HFFc6 (cell line): ENCODE data around the gene LPCAT3. TPM values are rescaled to one million over a fixed set of nuclear protein-coding genes. Genes with fewer than 3 reads are reported as not detected.

Source experiments
- DNase-seq: peaks from one replicate; pipeline ENCODE4 v3.0.0-alpha.2; 2018
- H3K27ac Mint-ChIP-seq: 2 replicates; pipeline ENCODE4 v1.8.0; 2020; ENCODE audit warnings: mild to moderate bottlenecking, mixed read lengths
- H3K27me3 Mint-ChIP-seq: 2 replicates; pipeline ENCODE4 v1.8.0; 2021; ENCODE audit warnings: mild to moderate bottlenecking, moderate library complexity, mixed read lengths; ENCODE audit not compliant: insufficient read depth
- H3K36me3 Mint-ChIP-seq: 2 replicates; pipeline ENCODE4 v1.8.0; 2021; ENCODE audit warnings: low read depth, mixed read lengths
- H3K4me1 Mint-ChIP-seq: 2 replicates; pipeline ENCODE4 v1.8.0; 2020; ENCODE audit warnings: low read depth, mixed read lengths
- H3K4me3 Mint-ChIP-seq: 2 replicates; pipeline ENCODE4 v1.8.0; 2020; ENCODE audit warnings: mild to moderate bottlenecking, moderate library complexity, mixed read lengths
- H3K9me3 Mint-ChIP-seq: 2 replicates; pipeline ENCODE4 v1.8.0; 2020; ENCODE audit warnings: mild to moderate bottlenecking, mixed read lengths
- CTCF ChIP-seq: fragments of 200-600 bp; sonication (generic); IDR thresholded peaks from 2 replicates; pipeline ENCODE4 v1.5.0; 2021; ENCODE audit warnings: antibody characterized with exemption, mild to moderate bottlenecking
- long read RNA-seq: library from polyadenylated mRNA; unstranded; transcript quantifications from one replicate; pipeline ENCODE4 v2.0.0, GENCODE V29; 2019
- total RNA-seq, 6 experiments: library from RNA; stranded (reverse); fragmentation: NEBNext Ultra II Directional; extraction: Animal tissue kit (Norgen Biotek cat#: 25700); gene quantifications; 2 replicates in 1 of 6; 3 replicates in 5 of 6; pipeline ENCODE4 v1.2.3, GENCODE V29; 2021

LPCAT3 gene, protein sequence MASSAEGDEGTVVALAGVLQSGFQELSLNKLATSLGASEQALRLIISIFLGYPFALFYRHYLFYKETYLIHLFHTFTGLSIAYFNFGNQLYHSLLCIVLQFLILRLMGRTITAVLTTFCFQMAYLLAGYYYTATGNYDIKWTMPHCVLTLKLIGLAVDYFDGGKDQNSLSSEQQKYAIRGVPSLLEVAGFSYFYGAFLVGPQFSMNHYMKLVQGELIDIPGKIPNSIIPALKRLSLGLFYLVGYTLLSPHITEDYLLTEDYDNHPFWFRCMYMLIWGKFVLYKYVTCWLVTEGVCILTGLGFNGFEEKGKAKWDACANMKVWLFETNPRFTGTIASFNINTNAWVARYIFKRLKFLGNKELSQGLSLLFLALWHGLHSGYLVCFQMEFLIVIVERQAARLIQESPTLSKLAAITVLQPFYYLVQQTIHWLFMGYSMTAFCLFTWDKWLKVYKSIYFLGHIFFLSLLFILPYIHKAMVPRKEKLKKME
- total RNA-seq = 10 to 100 TPM; 17.4 to 28.4 (median 21.6) TPM
- long read RNA-seq, transcript LPCAT3-201 (13 exons, 2,268 nt) = major isoform, 19 of 24 reads
- long read RNA-seq, partial matches to known transcripts = 0 of 24 reads
- long read RNA-seq, other reads (novel, unspliced or antisense) = 5 of 24 reads

DNA sequence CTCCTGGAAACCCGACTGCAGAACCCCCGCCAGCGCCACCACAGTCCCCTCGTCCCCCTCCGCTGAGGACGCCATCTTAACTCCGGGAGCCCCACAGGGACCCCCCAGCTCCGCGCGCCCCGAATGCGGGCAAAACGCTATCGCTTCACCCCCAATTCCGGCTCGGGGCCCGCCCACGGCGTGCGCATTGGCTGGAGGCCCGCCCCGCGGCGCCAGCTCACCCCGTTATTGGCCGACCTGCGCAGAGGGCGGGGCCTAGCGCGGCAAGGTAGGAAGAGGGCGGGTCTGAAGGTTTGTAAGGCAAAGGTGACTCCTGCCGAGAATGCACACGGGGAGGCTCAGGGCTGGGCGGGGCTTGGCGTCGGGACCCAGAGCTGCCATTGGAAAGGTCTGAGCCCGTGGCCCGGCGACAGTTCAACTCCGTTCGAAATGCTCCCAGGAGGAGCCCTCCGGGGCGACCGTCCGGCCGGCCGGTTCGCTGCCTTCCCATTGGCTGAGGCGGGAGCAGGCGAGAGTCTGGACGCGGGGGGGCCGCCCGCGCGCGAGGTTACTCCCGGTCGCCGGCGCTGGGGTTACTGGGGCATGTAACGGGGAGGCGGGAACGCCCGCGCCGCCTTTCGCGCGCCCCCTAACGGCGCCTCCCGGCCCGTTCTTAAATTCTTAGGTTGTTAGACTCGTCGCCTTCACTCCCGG lies at the start of gene LPCAT3:
LPCAT3 (minus strand) TSS at position 127 of the 693 bp plus-strand sequence; CDS start at position 75, 52 bp downstream.
- Mint-ChIP-seq H3K27ac (peak within 1 kb of the TSS; percentile 58), H3K4me3 (peak within 1 kb of the TSS; percentile 91), H3K27me3 (peaks cover 2% of the 10 kb centered on the region; the same call in 1 of the 2 replicates), H3K9me3 (no peaks in the 10 kb centered on the region), H3K4me1 (peaks cover 26% of the 10 kb centered on the region), H3K36me3 (no peaks in the 10 kb centered on the region)
- DNase-seq = peak; percentile 89
- peak; percentile 92 for TF ChIP-seq CTCF

- Mint-ChIP-seq H3K4me3 (no peak overlapping the region), H3K36me3 (peaks cover 7% of the 10 kb centered on the region; the same call in 1 of the 2 replicates), H3K27me3 (peaks cover 5% of the 10 kb centered on the region), H3K27ac (no peak overlapping the region), H3K4me1 (peaks cover 11% of the 10 kb centered on the region), H3K9me3 (no peaks in the 10 kb centered on the region)
- DNase-seq = no peak
- no peak for TF ChIP-seq CTCF
These were observed 48.8 kb upstream of the LPCAT3 start for GRCh38 chr12:7067096-7067495.

GRCh38 chr12:7066596-7066995 lies 48.3 kb upstream of the LPCAT3 start:
- no peaks in the 10 kb centered on the region for H3K9me3 Mint-ChIP-seq

GRCh38 chr12:7065073-7065623 lies 46.9 kb upstream of the LPCAT3 start:
- no peaks in the 10 kb centered on the region for H3K9me3 Mint-ChIP-seq
- no peak for TF ChIP-seq CTCF
- H3K27me3 Mint-ChIP-seq = peaks cover 4% of the 10 kb centered on the region
- no peak overlapping the region for H3K27ac Mint-ChIP-seq
- H3K4me1 Mint-ChIP-seq = peaks cover 24% of the 10 kb centered on the region
- H3K36me3 Mint-ChIP-seq = peaks cover 7% of the 10 kb centered on the region; the same call in 1 of the 2 replicates
- DNase-seq = no peak
- no peak overlapping the region for H3K4me3 Mint-ChIP-seq

More at GRCh38 chr12:7066596-7066995, 48.3 kb upstream of the LPCAT3 start:
- H3K27me3 Mint-ChIP-seq = peaks cover 4% of the 10 kb centered on the region
- H3K4me3 Mint-ChIP-seq = no peak overlapping the region
- no peak for DNase-seq
- no peak for TF ChIP-seq CTCF
- H3K27ac Mint-ChIP-seq = no peak overlapping the region
- peaks cover 7% of the 10 kb centered on the region; the same call in 1 of the 2 replicates for H3K36me3 Mint-ChIP-seq
- H3K4me1 Mint-ChIP-seq = peaks cover 11% of the 10 kb centered on the region

- Mint-ChIP-seq H3K4me3 (no peak overlapping the region), H3K36me3 (peaks cover 7% of the 10 kb centered on the region; the same call in 1 of the 2 replicates), H3K4me1 (peaks cover 30% of the 10 kb centered on the region), H3K9me3 (no peaks in the 10 kb centered on the region), H3K27ac (no peak overlapping the region), H3K27me3 (peaks cover 4% of the 10 kb centered on the region)
- no peak for DNase-seq
- no peak for TF ChIP-seq CTCF
These were observed 46.2 kb upstream of the LPCAT3 start for GRCh38 chr12:7064516-7064915.
